Measurements from ENCODE around the gene MPI. TPM values are rescaled to one million over a fixed set of nuclear protein-coding genes. Genes with fewer than 3 reads are reported as not detected.

The MPI gene
- total RNA-seq, 1 donor from 2014 or later, result 25.9 TPM

DNA sequence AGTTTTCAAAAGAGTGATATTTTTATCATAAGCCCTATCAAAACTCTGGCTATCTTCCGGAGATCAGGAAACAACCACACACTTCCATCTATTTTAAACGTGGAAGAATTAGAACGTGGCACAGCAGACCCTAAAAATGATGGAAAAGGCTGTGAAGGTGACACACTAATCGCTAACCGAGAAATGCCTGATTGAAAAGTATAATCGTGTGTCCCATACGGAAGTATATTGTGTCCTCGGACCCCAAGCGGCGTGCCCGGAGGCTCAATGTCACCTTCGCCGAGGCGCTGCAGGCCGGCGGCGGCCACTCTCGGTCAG is 47.4 kb downstream of the MPI start:
- Mint-ChIP-seq H3K36me3 (ENCODE audit: low read depth, unreplicated experiment) (no peaks in the 10 kb centered on the region), H3K4me1 (ENCODE audit: low read depth, unreplicated experiment) (peaks cover 2% of the 10 kb centered on the region), H3K27ac (ENCODE audit: unreplicated experiment) (peak overlapping the region; percentile 37), H3K4me3 (ENCODE audit: unreplicated experiment) (peak overlapping the region; percentile 96), H3K27me3 (ENCODE audit: low read depth, unreplicated experiment) (no peaks in the 10 kb centered on the region), H3K9me3 (ENCODE audit: unreplicated experiment) (no peaks in the 10 kb centered on the region)
- no peaks in the 10 kb centered on the region for H3K36me3 ChIP-seq (ENCODE audit: insufficient read depth, low read length)
- H2AFZ ChIP-seq (ENCODE audit: low read depth, low read length), result peak overlapping the region; percentile 86
- peaks cover 27% of the 10 kb centered on the region for H4K20me1 ChIP-seq (ENCODE audit: insufficient read depth, low read length)
- peak overlapping the region; percentile 96 for H3K4me2 ChIP-seq (ENCODE audit: low read length)
- TF ChIP-seq EZH2 (IDR thresholded peaks at IDR 0.05; ENCODE audit: insufficient read depth, low read length), result no peak
- TF ChIP-seq, protein P1, sequence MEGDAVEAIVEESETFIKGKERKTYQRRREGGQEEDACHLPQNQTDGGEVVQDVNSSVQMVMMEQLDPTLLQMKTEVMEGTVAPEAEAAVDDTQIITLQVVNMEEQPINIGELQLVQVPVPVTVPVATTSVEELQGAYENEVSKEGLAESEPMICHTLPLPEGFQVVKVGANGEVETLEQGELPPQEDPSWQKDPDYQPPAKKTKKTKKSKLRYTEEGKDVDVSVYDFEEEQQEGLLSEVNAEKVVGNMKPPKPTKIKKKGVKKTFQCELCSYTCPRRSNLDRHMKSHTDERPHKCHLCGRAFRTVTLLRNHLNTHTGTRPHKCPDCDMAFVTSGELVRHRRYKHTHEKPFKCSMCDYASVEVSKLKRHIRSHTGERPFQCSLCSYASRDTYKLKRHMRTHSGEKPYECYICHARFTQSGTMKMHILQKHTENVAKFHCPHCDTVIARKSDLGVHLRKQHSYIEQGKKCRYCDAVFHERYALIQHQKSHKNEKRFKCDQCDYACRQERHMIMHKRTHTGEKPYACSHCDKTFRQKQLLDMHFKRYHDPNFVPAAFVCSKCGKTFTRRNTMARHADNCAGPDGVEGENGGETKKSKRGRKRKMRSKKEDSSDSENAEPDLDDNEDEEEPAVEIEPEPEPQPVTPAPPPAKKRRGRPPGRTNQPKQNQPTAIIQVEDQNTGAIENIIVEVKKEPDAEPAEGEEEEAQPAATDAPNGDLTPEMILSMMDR (IDR thresholded peaks at IDR 0.05; ENCODE audit: insufficient read depth, low read depth, low read length), result no peak
- H3K27me3 ChIP-seq (ENCODE audit: insufficient read depth, low read length), result no peaks in the 10 kb centered on the region
- H3K9me3 ChIP-seq (ENCODE audit: insufficient read depth, low read depth, low read length), result no peaks in the 10 kb centered on the region
- FAIRE-seq (no peak), DNase-seq (ENCODE audit: low read depth) (no peak)
- H3K9ac ChIP-seq (ENCODE audit: low read length), result peak overlapping the region; percentile 92
- peak overlapping the region; percentile 78 for H3K27ac ChIP-seq (ENCODE audit: low read depth, low read length)
- H3K4me3 ChIP-seq (ENCODE audit: insufficient read depth, low read depth, low read length), result peak overlapping the region; percentile 92
- H3K4me1 ChIP-seq (ENCODE audit: insufficient read depth, low read length), result peaks cover 3% of the 10 kb centered on the region
- peaks cover 56% of the 10 kb centered on the region for H3K79me2 ChIP-seq (ENCODE audit: insufficient read depth, low read length)

DNA sequence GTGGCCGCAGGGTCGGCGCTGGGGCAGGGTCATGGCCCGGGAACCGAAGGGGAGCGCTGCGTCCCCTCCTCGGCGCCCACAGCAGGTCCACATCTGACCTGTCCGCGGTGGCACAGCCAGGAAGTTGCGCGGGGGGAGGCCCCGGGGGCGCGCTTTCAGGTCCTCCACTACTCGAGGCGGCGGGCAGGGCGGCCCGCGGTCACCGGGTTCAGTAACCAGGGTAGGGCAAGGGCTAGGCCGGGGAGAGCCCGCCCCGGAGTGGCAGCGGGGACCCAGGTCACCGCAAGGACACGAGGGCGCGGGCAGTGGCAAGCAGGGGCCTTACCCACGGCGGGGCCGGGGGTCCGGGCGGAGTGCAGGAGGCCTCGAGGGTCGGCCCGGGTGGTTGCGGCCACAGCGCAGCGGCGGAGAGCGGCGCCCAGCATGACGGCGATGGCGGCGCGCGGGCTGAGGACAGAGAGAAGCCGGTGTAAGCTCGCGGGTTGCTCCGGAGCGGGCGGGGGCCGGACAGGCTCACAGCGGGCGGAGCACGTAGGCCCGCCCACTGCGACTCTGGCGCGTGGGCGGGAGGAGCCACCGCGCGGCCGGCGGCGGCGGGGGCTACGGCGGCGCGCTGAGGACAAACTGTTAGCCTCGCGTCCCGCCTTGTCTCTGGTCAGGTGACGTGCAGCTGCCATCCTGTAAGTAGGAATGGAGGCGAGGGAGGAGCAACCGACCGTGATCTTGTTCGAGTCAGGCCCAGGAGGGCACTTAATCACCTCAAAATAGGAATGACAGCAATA is 47.9 kb downstream of the MPI start, which contains the start of gene COX5A:
Gene COX5A (minus strand): TSS at position 484 of the 782 bp plus-strand sequence. CDS start 59 bp downstream, at position 425.
- TF ChIP-seq, protein P1 (IDR thresholded peaks at IDR 0.05; ENCODE audit: insufficient read depth, low read depth, low read length), result no peak
- TF ChIP-seq EZH2 (IDR thresholded peaks at IDR 0.05; ENCODE audit: insufficient read depth, low read length), result no peak
- DNase-seq (ENCODE audit: low read depth), result peak; percentile 95
- Mint-ChIP-seq H3K27ac (ENCODE audit: unreplicated experiment) (peak within 1 kb of the TSS; percentile 75), H3K36me3 (ENCODE audit: low read depth, unreplicated experiment) (no peaks in the 10 kb centered on the region), H3K4me1 (ENCODE audit: low read depth, unreplicated experiment) (peaks cover 2% of the 10 kb centered on the region), H3K27me3 (ENCODE audit: low read depth, unreplicated experiment) (no peaks in the 10 kb centered on the region), H3K4me3 (ENCODE audit: unreplicated experiment) (peak within 1 kb of the TSS; percentile 96), H3K9me3 (ENCODE audit: unreplicated experiment) (no peaks in the 10 kb centered on the region)
- peak within 1 kb of the TSS; percentile 92 for H3K4me3 ChIP-seq (ENCODE audit: insufficient read depth, low read depth, low read length)
- H3K79me2 ChIP-seq (ENCODE audit: insufficient read depth, low read length), result peaks cover 51% of the 10 kb centered on the region
- H3K4me2 ChIP-seq (ENCODE audit: low read length), result peak within 1 kb of the TSS; percentile 96
- H4K20me1 ChIP-seq (ENCODE audit: insufficient read depth, low read length), result peaks cover 23% of the 10 kb centered on the region
- FAIRE-seq, result no peak
- no peaks in the 10 kb centered on the region for H3K9me3 ChIP-seq (ENCODE audit: insufficient read depth, low read depth, low read length)
- H3K27ac ChIP-seq (ENCODE audit: low read depth, low read length), result peak within 1 kb of the TSS; percentile 78
- peaks cover 3% of the 10 kb centered on the region for H3K4me1 ChIP-seq (ENCODE audit: insufficient read depth, low read length)
- H3K27me3 ChIP-seq (ENCODE audit: insufficient read depth, low read length), result peaks cover 2% of the 10 kb centered on the region
- H3K36me3 ChIP-seq (ENCODE audit: insufficient read depth, low read length), result no peaks in the 10 kb centered on the region
- H3K9ac ChIP-seq (ENCODE audit: low read length), result peak within 1 kb of the TSS; percentile 92
- peak within 1 kb of the TSS; percentile 86 for H2AFZ ChIP-seq (ENCODE audit: low read depth, low read length)

Measured in astrocyte (in vitro differentiated cells and primary cell).